Astrocyte (in vitro differentiated cells and primary cell): ENCODE data around the gene KRT73.

Source experiments
- EZH2 ChIP-seq: IDR thresholded peaks from 2 replicates; pipeline ENCODE4 v1.6.1; 2012; ENCODE audit warnings: mild to moderate bottlenecking, low read length, inconsistent platforms; ENCODE audit not compliant: insufficient read depth
- TF ChIP-seq, protein P1 (sequence below): IDR thresholded peaks from 2 replicates; pipeline ENCODE4 v1.5.1; 2011; ENCODE audit warnings: low read depth, mild to moderate bottlenecking, inconsistent platforms, low read length, moderate library complexity; ENCODE audit not compliant: insufficient read depth

DNA sequence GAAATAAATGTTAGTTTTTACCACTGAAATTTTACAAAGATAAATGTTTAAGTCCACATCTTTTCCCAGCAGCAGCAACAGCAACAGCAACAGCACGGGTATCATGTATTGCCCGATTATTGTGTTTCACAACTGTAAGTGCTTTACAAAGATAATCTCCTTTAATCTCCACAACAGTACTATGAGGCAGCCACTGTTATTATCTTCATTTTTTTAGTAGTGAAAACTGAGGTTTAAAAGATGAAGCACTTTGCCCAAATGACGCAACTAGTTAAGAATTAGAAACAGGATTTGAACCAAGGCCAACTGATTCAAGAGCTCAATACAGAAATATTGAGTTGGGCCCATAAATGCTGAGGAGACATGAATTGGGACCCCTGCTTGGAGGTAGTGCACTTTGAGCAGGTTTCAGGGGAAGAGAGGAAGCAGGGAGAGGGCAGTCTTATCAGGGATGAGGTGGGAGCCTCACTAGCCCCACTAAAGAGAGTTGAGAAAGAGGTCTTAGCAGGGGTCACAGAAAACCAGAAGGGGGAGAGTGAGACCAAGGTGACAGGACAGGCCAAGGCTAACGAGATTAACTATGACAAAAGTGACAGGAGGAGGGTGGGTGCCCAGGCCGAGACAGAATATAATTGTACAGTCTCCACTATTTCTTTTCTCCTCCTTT lies 18.4 kb upstream of the KRT73 start:
- TF ChIP-seq, protein P1, sequence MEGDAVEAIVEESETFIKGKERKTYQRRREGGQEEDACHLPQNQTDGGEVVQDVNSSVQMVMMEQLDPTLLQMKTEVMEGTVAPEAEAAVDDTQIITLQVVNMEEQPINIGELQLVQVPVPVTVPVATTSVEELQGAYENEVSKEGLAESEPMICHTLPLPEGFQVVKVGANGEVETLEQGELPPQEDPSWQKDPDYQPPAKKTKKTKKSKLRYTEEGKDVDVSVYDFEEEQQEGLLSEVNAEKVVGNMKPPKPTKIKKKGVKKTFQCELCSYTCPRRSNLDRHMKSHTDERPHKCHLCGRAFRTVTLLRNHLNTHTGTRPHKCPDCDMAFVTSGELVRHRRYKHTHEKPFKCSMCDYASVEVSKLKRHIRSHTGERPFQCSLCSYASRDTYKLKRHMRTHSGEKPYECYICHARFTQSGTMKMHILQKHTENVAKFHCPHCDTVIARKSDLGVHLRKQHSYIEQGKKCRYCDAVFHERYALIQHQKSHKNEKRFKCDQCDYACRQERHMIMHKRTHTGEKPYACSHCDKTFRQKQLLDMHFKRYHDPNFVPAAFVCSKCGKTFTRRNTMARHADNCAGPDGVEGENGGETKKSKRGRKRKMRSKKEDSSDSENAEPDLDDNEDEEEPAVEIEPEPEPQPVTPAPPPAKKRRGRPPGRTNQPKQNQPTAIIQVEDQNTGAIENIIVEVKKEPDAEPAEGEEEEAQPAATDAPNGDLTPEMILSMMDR, result no peak
- TF ChIP-seq EZH2, result no peak
